ENCODE data around the gene FRMD1.

DNA sequence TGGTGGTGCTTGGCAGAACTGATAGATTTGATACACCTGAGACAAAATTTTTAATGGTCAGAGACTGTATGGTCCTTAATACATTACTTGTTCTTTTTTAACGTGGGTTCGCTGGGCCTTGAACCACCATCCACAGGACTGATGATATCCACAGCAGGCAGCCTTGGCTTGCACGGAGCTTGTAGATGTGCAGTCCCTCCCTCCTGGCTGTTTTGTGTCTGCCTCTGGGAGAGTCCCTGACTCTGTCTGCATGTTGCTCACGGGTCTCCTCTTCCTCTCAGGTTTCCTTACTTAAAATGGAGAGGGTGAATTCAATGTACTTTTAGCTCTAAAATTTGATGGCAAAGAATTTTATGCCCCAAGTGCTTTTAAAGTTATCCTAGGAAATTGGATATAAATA is 64.0 kb downstream of the FRMD1 start:
- TF ChIP-seq, protein P1, sequence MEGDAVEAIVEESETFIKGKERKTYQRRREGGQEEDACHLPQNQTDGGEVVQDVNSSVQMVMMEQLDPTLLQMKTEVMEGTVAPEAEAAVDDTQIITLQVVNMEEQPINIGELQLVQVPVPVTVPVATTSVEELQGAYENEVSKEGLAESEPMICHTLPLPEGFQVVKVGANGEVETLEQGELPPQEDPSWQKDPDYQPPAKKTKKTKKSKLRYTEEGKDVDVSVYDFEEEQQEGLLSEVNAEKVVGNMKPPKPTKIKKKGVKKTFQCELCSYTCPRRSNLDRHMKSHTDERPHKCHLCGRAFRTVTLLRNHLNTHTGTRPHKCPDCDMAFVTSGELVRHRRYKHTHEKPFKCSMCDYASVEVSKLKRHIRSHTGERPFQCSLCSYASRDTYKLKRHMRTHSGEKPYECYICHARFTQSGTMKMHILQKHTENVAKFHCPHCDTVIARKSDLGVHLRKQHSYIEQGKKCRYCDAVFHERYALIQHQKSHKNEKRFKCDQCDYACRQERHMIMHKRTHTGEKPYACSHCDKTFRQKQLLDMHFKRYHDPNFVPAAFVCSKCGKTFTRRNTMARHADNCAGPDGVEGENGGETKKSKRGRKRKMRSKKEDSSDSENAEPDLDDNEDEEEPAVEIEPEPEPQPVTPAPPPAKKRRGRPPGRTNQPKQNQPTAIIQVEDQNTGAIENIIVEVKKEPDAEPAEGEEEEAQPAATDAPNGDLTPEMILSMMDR (IDR thresholded peaks at IDR 0.05; ENCODE audit: poor library complexity) = no peak
- TF ChIP-seq EZH2phosphoT487 (IDR thresholded peaks at IDR 0.05; ENCODE audit: low read depth, severe bottlenecking, unreplicated experiment) (no peak), EZH2 (IDR thresholded peaks at IDR 0.05; ENCODE audit: borderline replicate concordance) (no peak)

Data from hepatocyte (in vitro differentiated cells).